IMR-90 (cell line): ENCODE results near the gene TLR9.

ENCODE experiments used
- BHLHE40 ChIP-seq: fragments of 150-350 bp; IDR thresholded peaks from 2 replicates; pipeline ENCODE4 v1.6.1; 2016; ENCODE audit warnings: mild to moderate bottlenecking, low read depth, low read length
- CEBPB ChIP-seq: IDR thresholded peaks from 2 replicates; pipeline ENCODE4 v1.6.1; 2012; ENCODE audit warnings: low read depth, low read length, improper control_type of control experiment
- CHD1 ChIP-seq: IDR thresholded peaks from 2 replicates; pipeline ENCODE4 v1.6.1; 2012; ENCODE audit warnings: low read depth, low read length, improper control_type of control experiment
- CTCF ChIP-seq: conservative IDR thresholded peaks from 2 replicates; pipeline ENCODE4 v1.5.1; 2012; ENCODE audit warnings: mild to moderate bottlenecking, low read depth, low read length, improper control_type of control experiment
- MAFK ChIP-seq: IDR thresholded peaks from 2 replicates; pipeline ENCODE4 v1.6.1; 2012; ENCODE audit warnings: low read depth, low read length, improper control_type of control experiment
- MAZ ChIP-seq: IDR thresholded peaks from 2 replicates; pipeline ENCODE4 v1.6.1; 2012; ENCODE audit warnings: low read depth, mild to moderate bottlenecking, low read length, improper control_type of control experiment, moderate library complexity, borderline replicate concordance
- MXI1 ChIP-seq: IDR thresholded peaks from 2 replicates; pipeline ENCODE4 v1.6.1; 2012; ENCODE audit warnings: low read depth, mild to moderate bottlenecking, low read length, moderate library complexity, borderline replicate concordance
- POLR2A ChIP-seq: IDR thresholded peaks from 2 replicates; pipeline ENCODE4 v1.6.1; 2012; ENCODE audit warnings: mild to moderate bottlenecking, low read depth, low read length
- RAD21 ChIP-seq: IDR thresholded peaks from 2 replicates; pipeline ENCODE4 v1.6.1; 2012; ENCODE audit warnings: low read length, improper control_type of control experiment
- RFX5 ChIP-seq: IDR thresholded peaks from 2 replicates; pipeline ENCODE4 v1.8.0; 2012; ENCODE audit warnings: low read depth, mild to moderate bottlenecking, low read length, moderate library complexity

GRCh38 chr3:52250122-52250521 is 24.7 kb upstream of the TLR9 start:
- no peak for TF ChIP-seq POLR2A
- no peak for TF ChIP-seq CTCF
- no peak for TF ChIP-seq CEBPB
- TF ChIP-seq RAD21, result no peak
- TF ChIP-seq MAZ, result no peak
- no peak for TF ChIP-seq RFX5
- TF ChIP-seq MAFK, result no peak
- TF ChIP-seq MXI1, result no peak
- TF ChIP-seq CHD1, result no peak
- no peak for TF ChIP-seq BHLHE40
